K562 (cell line): ENCODE data around the gene EXOSC6. TPM values are rescaled to one million over a fixed set of nuclear protein-coding genes. Genes with fewer than 3 reads are reported as not detected.

ENCODE experiments used
- polyA plus RNA-seq, 8 experiments: library from polyadenylated mRNA; depleted of rRNA in 4 of 8; stranded (reverse) in 5 of 8; unstranded in 3 of 8; fragments of >200 nt; fragmentation: Nextera tagmentation in 2 of 8; fragmentation: Illumina TruSeq in 1 of 8; extraction: Ambion mirVana in 2 of 8; extraction: Trizol in 1 of 8; gene quantifications; 2 replicates each; pipeline versions ENCODE4 v1.2.1 to v1.2.3, GENCODE V29; 2011 to 2014; ENCODE audit warnings: inconsistent platforms in 1 of 8, missing spikeins in 1 of 8
- small RNA-seq: library from RNA; depleted of rRNA; stranded (forward); fragments of <200 nt; gene quantifications from one replicate; pipeline ENCODE3, GENCODE V24; 2014
- total RNA-seq, 7 experiments: library from RNA; depleted of rRNA in 6 of 7; stranded (reverse); fragments of >200 nt in 6 of 7; fragmentation: Illumina TruSeq in 2 of 7; extraction: Trizol in 2 of 7; gene quantifications; 2 replicates each; pipeline versions ENCODE4 v1.2.1 to v1.2.3, GENCODE V29; 2011 to 2021; ENCODE audit warnings: low replicate concordance in 1 of 7

EXOSC6 gene
- total and polyA plus RNA-seq, 9 of the 15 experiments (the other 6 are each of a cell fraction or from before 2014, with no cell fraction given), result 9.2 to 29.0 (median 15.6) TPM

Small RNA genes within 50 kb of the gene (small RNA-seq; reads per million reads assigned to genes)
- gene AC009060.2 (not detected), gene RN7SL279P (not detected)

Other genes with a start within 250 kb of the EXOSC6 start
- 10.9 and 15.4 TPM in 2 replicates for gene PDPR, start 137.6 kb downstream of the EXOSC6 start, total RNA-seq (2014; rRNA removed)
- gene PDPR, start 137.6 kb downstream of the EXOSC6 start, total RNA-seq (2014; rRNA removed; fragmentation: Illumina TruSeq; extraction: Trizol), result 15.9 and 16.8 TPM in 2 replicates
- gene PDPR, start 137.6 kb downstream of the EXOSC6 start, total RNA-seq (2015; rRNA removed; fragmentation: Illumina TruSeq; extraction: Trizol), result 19.2 and 19.5 TPM in 2 replicates
- gene PDPR, start 137.6 kb downstream of the EXOSC6 start, total RNA-seq (2021), result 26.0 and 26.9 TPM in 2 replicates
- 33.6 and 35.7 TPM in 2 replicates for gene PDPR, start 137.6 kb downstream of the EXOSC6 start, polyA plus RNA-seq (2011; rRNA removed)
- 26.1 and 28.0 TPM in 2 replicates for gene PDPR, start 137.6 kb downstream of the EXOSC6 start, polyA plus RNA-seq (2014; fragmentation: Illumina TruSeq; extraction: Trizol)
- gene PDPR, start 137.6 kb downstream of the EXOSC6 start, polyA plus RNA-seq (2014; fragmentation: Nextera tagmentation; extraction: Ambion mirVana), result 1 to 10 TPM; 4.9 to 7.8 TPM
- 19.1 and 21.0 TPM in 2 replicates for gene PDPR, start 137.6 kb downstream of the EXOSC6 start, polyA plus RNA-seq (2014; rRNA removed)
- gene CLEC18C, start 78.2 kb downstream of the EXOSC6 start, total RNA-seq (2014; rRNA removed), result 1.0 and 1.3 TPM in 2 replicates
- gene CLEC18C, start 78.2 kb downstream of the EXOSC6 start, total RNA-seq (2014; rRNA removed; fragmentation: Illumina TruSeq; extraction: Trizol), result 0.15 TPM in 1 of 2 replicates, not detected in the other
- gene CLEC18C, start 78.2 kb downstream of the EXOSC6 start, total RNA-seq (2015; rRNA removed; fragmentation: Illumina TruSeq; extraction: Trizol), result 0.54 and 0.90 TPM in 2 replicates
- gene CLEC18C, start 78.2 kb downstream of the EXOSC6 start, total RNA-seq (2021), result 0.62 and 0.89 TPM in 2 replicates
- gene CLEC18C, start 78.2 kb downstream of the EXOSC6 start, polyA plus RNA-seq (2011; rRNA removed), result 0.35 and 1.1 TPM in 2 replicates
- gene CLEC18C, start 78.2 kb downstream of the EXOSC6 start, polyA plus RNA-seq (2014; fragmentation: Illumina TruSeq; extraction: Trizol), result 0.06 and 0.11 TPM in 2 replicates
- gene CLEC18C, start 78.2 kb downstream of the EXOSC6 start, polyA plus RNA-seq (2014; fragmentation: Nextera tagmentation; extraction: Ambion mirVana), result not detected
- gene CLEC18C, start 78.2 kb downstream of the EXOSC6 start, polyA plus RNA-seq (2014; rRNA removed), result 0.38 and 0.60 TPM in 2 replicates
- gene AARS1, start 37.6 kb upstream of the EXOSC6 start, total RNA-seq (2014; rRNA removed), result 174 and 200 TPM in 2 replicates
- 104 and 106 TPM in 2 replicates for gene AARS1, start 37.6 kb upstream of the EXOSC6 start, total RNA-seq (2014; rRNA removed; fragmentation: Illumina TruSeq; extraction: Trizol)
- 73.1 and 73.7 TPM in 2 replicates for gene AARS1, start 37.6 kb upstream of the EXOSC6 start, total RNA-seq (2015; rRNA removed; fragmentation: Illumina TruSeq; extraction: Trizol)
- gene AARS1, start 37.6 kb upstream of the EXOSC6 start, total RNA-seq (2021), result 190 and 207 TPM in 2 replicates
- gene AARS1, start 37.6 kb upstream of the EXOSC6 start, polyA plus RNA-seq (2011; rRNA removed), result 235 and 246 TPM in 2 replicates
- 213 and 235 TPM in 2 replicates for gene AARS1, start 37.6 kb upstream of the EXOSC6 start, polyA plus RNA-seq (2014; fragmentation: Illumina TruSeq; extraction: Trizol)
- gene AARS1, start 37.6 kb upstream of the EXOSC6 start, polyA plus RNA-seq (2014; fragmentation: Nextera tagmentation; extraction: Ambion mirVana), result 100 to 1,000 TPM in 1 of 2 experiments, 10 to 100 TPM in 1; 50.1 to 138 TPM
- gene AARS1, start 37.6 kb upstream of the EXOSC6 start, polyA plus RNA-seq (2014; rRNA removed), result 165 and 174 TPM in 2 replicates
- 25.8 and 27.2 TPM in 2 replicates for gene DDX19B, start 47.2 kb upstream of the EXOSC6 start, total RNA-seq (2014; rRNA removed)
- 19.3 and 23.3 TPM in 2 replicates for gene DDX19B, start 47.2 kb upstream of the EXOSC6 start, total RNA-seq (2014; rRNA removed; fragmentation: Illumina TruSeq; extraction: Trizol)
- 18.5 and 19.6 TPM in 2 replicates for gene DDX19B, start 47.2 kb upstream of the EXOSC6 start, total RNA-seq (2015; rRNA removed; fragmentation: Illumina TruSeq; extraction: Trizol)
- gene DDX19B, start 47.2 kb upstream of the EXOSC6 start, total RNA-seq (2021), result 19.2 and 20.8 TPM in 2 replicates
- 18.9 and 32.1 TPM in 2 replicates for gene DDX19B, start 47.2 kb upstream of the EXOSC6 start, polyA plus RNA-seq (2011; rRNA removed)
- gene DDX19B, start 47.2 kb upstream of the EXOSC6 start, polyA plus RNA-seq (2014; fragmentation: Illumina TruSeq; extraction: Trizol), result 32.9 and 39.9 TPM in 2 replicates
- 10 to 100 TPM in 1 of 2 experiments, 1 to 10 TPM in 1; 7.0 to 10.6 TPM for gene DDX19B, start 47.2 kb upstream of the EXOSC6 start, polyA plus RNA-seq (2014; fragmentation: Nextera tagmentation; extraction: Ambion mirVana)
- 11.1 and 23.8 TPM in 2 replicates for gene DDX19B, start 47.2 kb upstream of the EXOSC6 start, polyA plus RNA-seq (2014; rRNA removed)
- 65.6 and 77.8 TPM in 2 replicates for gene DDX19A, start 95.0 kb upstream of the EXOSC6 start, total RNA-seq (2014; rRNA removed)
- 59.9 and 60.2 TPM in 2 replicates for gene DDX19A, start 95.0 kb upstream of the EXOSC6 start, total RNA-seq (2014; rRNA removed; fragmentation: Illumina TruSeq; extraction: Trizol)
- gene DDX19A, start 95.0 kb upstream of the EXOSC6 start, total RNA-seq (2015; rRNA removed; fragmentation: Illumina TruSeq; extraction: Trizol), result 65.4 and 68.5 TPM in 2 replicates
- 50.1 and 55.2 TPM in 2 replicates for gene DDX19A, start 95.0 kb upstream of the EXOSC6 start, total RNA-seq (2021)
- 49.3 and 71.7 TPM in 2 replicates for gene DDX19A, start 95.0 kb upstream of the EXOSC6 start, polyA plus RNA-seq (2011; rRNA removed)
- gene DDX19A, start 95.0 kb upstream of the EXOSC6 start, polyA plus RNA-seq (2014; fragmentation: Illumina TruSeq; extraction: Trizol), result 82.2 and 95.9 TPM in 2 replicates
- gene DDX19A, start 95.0 kb upstream of the EXOSC6 start, polyA plus RNA-seq (2014; fragmentation: Nextera tagmentation; extraction: Ambion mirVana), result 10 to 100 TPM; 27.3 to 57.9 TPM
- 66.4 and 74.9 TPM in 2 replicates for gene DDX19A, start 95.0 kb upstream of the EXOSC6 start, polyA plus RNA-seq (2014; rRNA removed)
- 75.5 and 95.5 TPM in 2 replicates for gene ST3GAL2, start 187.2 kb upstream of the EXOSC6 start, total RNA-seq (2014; rRNA removed)
- 23.7 and 31.8 TPM in 2 replicates for gene ST3GAL2, start 187.2 kb upstream of the EXOSC6 start, total RNA-seq (2014; rRNA removed; fragmentation: Illumina TruSeq; extraction: Trizol)
- gene ST3GAL2, start 187.2 kb upstream of the EXOSC6 start, total RNA-seq (2015; rRNA removed; fragmentation: Illumina TruSeq; extraction: Trizol), result 48.9 and 53.8 TPM in 2 replicates
- 98.9 and 108 TPM in 2 replicates for gene ST3GAL2, start 187.2 kb upstream of the EXOSC6 start, total RNA-seq (2021)
- 34.3 and 40.9 TPM in 2 replicates for gene ST3GAL2, start 187.2 kb upstream of the EXOSC6 start, polyA plus RNA-seq (2011; rRNA removed)
- gene ST3GAL2, start 187.2 kb upstream of the EXOSC6 start, polyA plus RNA-seq (2014; fragmentation: Illumina TruSeq; extraction: Trizol), result 25.1 and 50.7 TPM in 2 replicates
- gene ST3GAL2, start 187.2 kb upstream of the EXOSC6 start, polyA plus RNA-seq (2014; fragmentation: Nextera tagmentation; extraction: Ambion mirVana), result 1 to 10 TPM; 1.5 to 2.4 TPM
- 50.5 and 57.8 TPM in 2 replicates for gene ST3GAL2, start 187.2 kb upstream of the EXOSC6 start, polyA plus RNA-seq (2014; rRNA removed)
- 12.6 and 15.6 TPM in 2 replicates for gene FCSK, start 202.7 kb upstream of the EXOSC6 start, total RNA-seq (2014; rRNA removed)
- gene FCSK, start 202.7 kb upstream of the EXOSC6 start, total RNA-seq (2014; rRNA removed; fragmentation: Illumina TruSeq; extraction: Trizol), result 4.7 and 6.9 TPM in 2 replicates
- 7.4 and 7.7 TPM in 2 replicates for gene FCSK, start 202.7 kb upstream of the EXOSC6 start, total RNA-seq (2015; rRNA removed; fragmentation: Illumina TruSeq; extraction: Trizol)
- gene FCSK, start 202.7 kb upstream of the EXOSC6 start, total RNA-seq (2021), result 18.6 and 19.0 TPM in 2 replicates
- gene FCSK, start 202.7 kb upstream of the EXOSC6 start, polyA plus RNA-seq (2011; rRNA removed), result 13.5 and 22.6 TPM in 2 replicates
- gene FCSK, start 202.7 kb upstream of the EXOSC6 start, polyA plus RNA-seq (2014; fragmentation: Illumina TruSeq; extraction: Trizol), result 8.3 and 9.1 TPM in 2 replicates
- gene FCSK, start 202.7 kb upstream of the EXOSC6 start, polyA plus RNA-seq (2014; fragmentation: Nextera tagmentation; extraction: Ambion mirVana), result 1 to 10 TPM in 1 of 2 experiments, under 1 TPM in 1; 0.92 to 1.1 TPM
- 15.1 and 19.9 TPM in 2 replicates for gene FCSK, start 202.7 kb upstream of the EXOSC6 start, polyA plus RNA-seq (2014; rRNA removed)